Stimulated activated CD8-positive, alpha-beta memory T cell treated with anti-CD3 and anti-CD28 coated beads, Interleukin-12 subunit alpha, Interleukin-12 subunit beta, amount 100 ng/mL, for 24 hours (primary cell): Measurements from ENCODE around the gene GINS2.

Source experiments
- DNase-seq: peaks from one replicate; pipeline ENCODE4 v3.0.0-alpha.2; 2020; ENCODE audit errors: extremely low read depth

Gene GINS2

DNA sequence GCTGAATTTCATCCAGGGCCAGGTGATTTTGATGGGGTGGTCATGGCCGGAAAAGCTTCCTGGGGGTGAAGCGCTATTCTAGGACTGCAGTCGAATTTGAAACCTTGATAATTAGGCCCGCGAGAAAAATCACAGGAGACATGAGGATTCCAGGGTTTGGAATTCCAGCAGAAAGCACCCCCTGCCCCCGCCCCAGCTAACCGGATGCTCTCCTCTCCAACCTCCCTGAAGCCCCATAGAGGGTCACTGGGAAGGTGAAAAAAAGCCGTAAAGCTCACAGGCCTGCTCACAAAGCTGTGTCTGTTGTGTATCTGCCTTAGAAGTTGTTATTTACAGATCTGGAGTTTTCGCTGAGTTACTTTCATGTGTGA, 1.2 kb upstream of the GINS2 start:
- no peak for DNase-seq

DNA sequence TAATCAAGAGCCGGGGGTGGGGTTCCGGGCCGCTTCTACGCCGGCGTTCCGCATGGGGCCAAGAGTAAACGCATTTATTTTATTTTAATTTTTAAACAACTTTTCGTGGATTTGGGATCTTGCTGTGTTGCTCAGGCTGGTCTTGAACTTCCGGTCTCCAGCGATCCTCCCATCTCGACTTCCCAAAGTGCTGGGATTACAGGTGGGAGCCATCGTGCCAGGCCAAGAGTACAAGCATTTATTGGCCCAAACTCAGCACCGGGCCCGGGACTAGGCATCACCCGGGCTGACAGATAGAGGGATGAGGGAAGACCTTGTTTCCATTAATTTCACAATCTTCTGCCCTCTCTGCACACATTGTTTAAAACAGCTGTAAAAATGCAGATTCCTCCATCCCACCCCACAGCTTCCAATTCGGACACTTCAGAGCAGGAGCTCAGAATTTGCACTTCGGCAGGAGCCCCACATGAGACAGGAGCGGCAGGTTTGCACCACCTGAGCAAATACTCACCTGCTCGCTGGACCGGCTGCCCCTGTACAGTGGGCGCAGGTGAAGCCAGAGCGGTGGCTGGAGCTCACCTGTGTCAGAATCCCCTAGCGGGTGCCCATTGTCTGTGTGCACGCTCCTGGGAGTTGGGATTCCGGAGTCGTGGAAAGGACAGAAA, 663 bp upstream of the GINS2 start:
- DNase-seq, result no peak

GRCh38 chr16:85687651-85688471, 893 bp downstream of the GINS2 start:
- no peak for DNase-seq

- DNase-seq, result peak; percentile 8
Measured at GRCh38 chr16:85686912-85687591, 1.7 kb downstream of the GINS2 start.

DNA sequence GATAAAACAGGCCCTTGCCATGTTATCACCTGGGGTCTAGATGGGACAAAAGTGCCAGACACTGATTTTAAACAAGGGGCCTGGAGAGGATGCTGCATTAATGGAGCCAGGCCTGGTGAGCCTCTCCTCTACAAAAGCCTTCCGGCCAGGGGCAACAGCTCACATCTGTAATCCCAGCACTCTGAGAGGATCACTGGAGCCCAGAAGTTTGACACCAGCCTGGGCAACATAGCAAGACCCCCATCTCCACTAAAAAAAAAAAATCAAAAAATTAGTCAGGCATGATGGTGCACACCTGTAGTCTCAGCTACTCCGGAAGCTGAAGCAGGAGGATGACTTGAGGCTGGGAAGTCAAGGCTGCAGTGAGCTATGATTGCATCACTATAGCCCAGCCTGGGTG, 3.5 kb downstream of the GINS2 start:
- DNase-seq, result no peak

DNA sequence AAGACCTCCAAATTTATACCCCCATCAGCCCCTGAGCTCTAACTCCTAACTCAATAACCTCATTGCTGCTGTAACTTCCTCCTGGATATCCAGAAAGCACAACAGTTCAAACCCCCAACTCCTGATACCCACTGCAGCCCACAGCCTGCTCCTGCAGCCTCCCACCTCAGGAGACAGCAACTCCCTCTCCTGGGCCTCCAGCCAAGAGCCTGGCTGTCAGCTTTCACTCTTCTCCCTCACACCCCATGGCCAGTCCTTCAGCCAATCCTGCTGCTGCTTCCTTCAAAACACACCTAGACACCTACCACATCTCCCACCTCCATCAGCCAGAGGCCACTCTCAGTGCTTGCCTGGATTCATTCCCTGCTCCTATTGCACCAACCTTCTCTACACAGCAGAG, 5.4 kb downstream of the GINS2 start:
- DNase-seq, result no peak

- no peak for DNase-seq
Measured at GRCh38 chr16:85682516-85682915, 6.2 kb downstream of the GINS2 start.

DNA sequence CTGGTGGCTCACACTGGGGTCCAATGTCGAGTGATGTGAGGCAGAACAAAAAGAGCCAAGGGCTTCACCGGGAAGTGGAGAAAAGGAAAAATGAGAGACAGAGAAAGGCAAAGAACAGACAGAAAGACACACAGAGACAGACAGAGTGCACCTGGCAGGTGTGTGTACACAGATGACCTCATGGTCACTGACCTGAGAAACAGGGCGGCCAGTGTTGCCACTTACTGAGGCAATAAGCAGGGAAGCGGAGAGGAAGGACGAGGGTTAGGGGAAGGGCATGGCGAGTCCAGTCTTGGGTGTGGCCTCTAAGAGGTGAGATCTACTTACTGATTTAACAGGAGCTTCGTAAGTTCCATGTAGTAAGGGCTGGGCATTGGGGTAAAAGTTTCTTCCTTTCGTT, 7.5 kb downstream of the GINS2 start:
- no peak for DNase-seq

DNA sequence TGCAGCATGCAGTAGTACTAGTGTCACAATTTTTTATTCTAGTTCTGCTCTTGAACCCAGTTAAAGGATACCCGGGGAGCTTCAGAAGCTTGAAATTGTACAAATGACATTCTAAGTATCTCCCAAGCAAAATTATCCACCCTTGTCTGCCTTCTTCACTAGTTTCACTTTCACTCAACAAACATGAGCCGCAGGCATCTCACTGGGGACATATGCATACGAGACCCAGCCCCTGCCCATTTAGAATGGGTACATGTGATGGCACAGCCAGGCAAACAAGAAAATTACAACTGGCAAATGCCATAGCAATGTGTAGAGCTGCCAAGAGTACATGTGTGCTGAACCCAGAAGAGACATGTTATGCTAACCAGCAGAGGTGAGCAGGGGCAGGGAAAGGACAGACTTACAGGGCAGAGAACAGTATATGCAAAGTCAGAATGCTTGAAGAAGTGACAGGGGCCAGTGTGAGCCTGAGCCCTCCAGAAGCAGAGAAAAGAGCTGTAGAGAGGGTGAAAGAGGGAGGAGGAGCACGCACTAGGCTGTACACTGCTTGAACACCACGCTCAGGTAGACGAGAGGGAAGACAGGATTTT, 8.3 kb downstream of the GINS2 start:
- DNase-seq, result no peak

- no peak for DNase-seq
Measured at GRCh38 chr16:85679870-85680269, 8.9 kb downstream of the GINS2 start.

- DNase-seq, result no peak
Measured at GRCh38 chr16:85678821-85679220, 9.9 kb downstream of the GINS2 start.

DNA sequence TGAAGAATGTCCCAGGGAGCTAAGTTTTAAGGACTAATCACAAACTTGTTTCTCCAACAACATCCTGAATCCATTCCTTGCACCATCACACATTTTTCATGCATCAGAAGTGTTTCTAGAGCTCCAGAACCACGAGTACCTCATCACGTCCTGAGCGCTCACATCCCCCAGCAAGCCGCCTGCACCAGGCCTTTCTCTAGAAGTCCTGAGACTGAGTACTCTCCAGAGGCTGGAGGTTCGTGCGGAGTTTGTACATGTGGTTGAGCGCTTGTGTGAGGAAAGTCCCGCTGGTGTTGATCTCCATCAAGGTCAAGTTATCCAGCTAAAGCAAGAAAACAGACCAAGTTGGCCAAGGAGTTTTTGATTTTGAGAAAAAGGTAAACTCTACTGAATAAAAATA, 10.7 kb downstream of the GINS2 start:
- DNase-seq, result no peak

- no peak for DNase-seq
Measured at GRCh38 chr16:85677383-85677967, 11.3 kb downstream of the GINS2 start.

DNA sequence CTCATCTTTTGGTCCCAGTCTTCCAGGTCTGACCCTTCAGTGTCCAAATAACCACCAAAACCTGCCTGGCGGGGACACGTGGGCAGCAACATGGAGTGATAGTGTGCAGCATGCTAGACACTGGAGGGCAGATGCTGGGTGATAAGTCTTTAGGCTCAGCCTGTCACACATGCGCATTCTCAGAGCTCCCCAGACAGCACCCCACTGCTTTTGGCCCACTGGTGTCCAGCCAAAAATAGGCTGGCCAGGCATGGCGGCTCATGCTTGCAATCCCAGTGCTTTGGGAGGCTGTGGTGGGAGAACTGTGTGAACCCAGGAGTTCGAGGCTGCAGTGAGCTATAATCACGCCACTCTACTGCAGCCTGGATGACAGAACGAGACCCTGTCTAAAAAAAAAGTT, 12.3 kb downstream of the GINS2 start:
- no peak for DNase-seq

DNA sequence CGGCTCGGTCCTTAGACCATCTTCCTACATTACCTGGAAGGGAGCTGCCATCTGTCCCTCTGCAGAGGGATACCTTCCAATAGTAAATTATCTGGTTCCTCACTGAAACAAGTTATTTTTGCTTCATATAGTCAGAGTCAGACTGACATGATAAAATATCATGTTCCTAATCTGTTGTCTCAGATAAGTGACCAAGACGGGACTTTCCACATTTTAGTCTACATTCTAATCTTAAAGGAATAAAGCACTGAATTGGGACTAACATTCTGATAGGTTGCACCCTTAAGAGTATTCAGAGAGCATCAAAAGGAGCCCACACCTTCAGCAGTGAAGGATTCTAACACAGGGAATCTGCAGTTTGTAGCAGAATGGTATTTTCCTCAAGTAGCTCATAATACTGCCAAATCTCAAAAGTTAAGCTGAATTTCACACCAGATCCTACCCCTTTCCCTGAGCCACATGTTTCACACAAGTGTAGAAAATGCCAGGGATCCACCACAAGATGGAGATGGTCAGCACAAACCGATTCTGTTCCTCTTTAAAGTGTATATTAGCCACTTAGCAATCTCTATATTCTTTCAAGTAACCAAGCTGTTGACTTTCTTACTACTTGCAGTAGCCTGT, 13.4 kb downstream of the GINS2 start:
- DNase-seq, result no peak

DNA sequence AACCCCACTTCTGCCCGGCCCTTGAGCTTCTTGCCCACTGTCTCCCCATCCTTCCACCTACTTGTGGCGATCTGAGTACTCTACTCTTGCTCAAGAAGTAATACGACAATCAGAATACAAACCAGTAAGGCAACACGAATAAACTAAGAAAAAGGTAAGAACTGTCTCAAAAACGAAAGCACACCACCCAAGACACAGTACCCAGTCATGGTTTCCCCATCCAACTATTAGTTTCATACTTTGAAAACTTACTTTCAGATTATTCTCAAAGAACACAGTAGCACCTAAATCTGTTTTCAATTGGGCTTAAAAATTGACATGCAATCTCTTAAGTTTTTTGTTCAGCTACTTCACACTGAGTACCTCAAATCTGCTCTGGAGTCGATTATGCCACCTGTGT, 13.9 kb downstream of the GINS2 start:
- no peak for DNase-seq

DNA sequence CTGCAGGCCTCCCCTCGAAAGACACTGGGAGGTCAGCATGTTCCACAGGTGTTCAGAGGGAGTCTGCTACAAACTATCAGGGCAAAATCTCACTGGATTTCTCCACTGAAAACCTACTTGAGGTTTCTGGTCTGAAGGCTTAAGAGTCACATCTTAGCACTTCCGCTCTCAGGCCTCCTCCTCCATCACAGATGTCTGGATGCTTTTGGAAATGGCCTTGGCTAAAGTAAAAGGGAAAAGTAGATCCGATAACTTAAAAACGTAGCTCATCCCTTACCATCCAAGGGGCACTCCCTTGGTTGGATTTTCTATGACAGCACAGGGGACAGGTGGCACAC, 14.4 kb downstream of the GINS2 start:
- DNase-seq, result no peak

DNA sequence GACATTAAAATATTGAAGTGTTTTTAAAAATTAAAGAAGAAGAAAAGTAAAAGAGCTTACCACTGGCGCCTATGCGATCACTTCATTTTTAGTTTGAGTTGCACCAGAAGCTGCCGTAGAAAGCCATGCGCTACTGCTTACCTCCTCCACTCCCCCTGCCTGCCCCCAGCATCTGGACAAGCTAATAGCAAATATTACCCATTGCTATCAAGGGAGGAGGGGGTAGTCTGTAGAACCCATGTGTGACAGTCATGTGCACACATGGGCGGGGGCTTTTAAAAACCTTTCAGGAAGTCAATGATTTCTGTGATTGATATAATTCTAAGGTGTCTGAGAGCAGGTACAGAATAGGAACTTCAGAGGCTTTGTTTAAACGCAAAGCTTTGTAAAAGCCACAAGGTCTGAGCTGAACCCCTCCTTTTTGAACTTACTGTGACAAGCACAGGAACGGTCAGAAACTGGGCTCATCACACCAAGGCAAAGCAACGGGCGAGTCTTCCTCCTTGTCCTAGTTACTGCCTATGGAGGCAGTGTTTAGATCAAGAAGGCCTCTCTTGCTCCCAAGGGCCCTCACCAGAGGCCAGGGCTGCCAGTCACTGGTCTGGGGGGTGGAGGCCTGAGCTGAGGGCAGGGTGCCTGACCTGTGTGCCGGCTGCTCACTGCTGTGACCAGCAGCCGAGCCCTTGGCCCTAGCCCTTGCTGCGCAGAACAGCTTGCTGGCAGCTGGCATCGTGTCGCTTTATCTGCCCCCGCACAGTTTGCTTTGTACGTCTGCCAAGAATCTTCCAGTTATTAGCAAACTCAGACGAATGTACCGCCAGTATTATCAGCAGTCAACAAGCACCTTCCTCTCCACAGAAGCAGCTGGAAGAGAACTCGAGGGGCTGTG, 15.0 kb downstream of the GINS2 start:
- no peak for DNase-seq

DNA sequence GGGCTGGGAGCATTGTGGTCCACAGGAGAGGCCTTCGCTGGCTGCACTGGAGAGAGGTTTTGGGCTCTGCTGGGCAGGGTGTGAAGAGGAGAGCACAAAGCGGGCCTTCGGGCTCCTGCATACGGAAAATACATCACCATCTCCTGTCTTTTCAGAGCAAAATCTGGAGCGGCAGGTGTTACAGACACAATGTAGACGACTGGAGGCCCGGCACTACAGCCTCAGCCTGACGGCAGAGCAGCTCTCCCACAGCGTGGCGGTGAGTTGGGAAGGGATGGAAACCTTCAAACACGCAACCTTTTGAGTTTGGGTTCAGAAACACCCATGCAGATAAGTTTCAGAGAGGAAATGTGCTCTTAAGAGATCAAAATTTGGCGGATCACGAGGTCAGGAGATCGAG, 17.9 kb downstream of the GINS2 start:
- DNase-seq, result no peak

- DNase-seq, result no peak
Measured at GRCh38 chr16:85668676-85669424, 19.9 kb downstream of the GINS2 start.
